ENCODE data around the gene DERA.

Gene DERA

GRCh38 chr12:15956010-15956409, 44.9 kb downstream of the DERA start:
- no peak overlapping the region for H2AFZ ChIP-seq (ENCODE audit: low read length)
- no peaks in the 10 kb centered on the region for H3K27me3 ChIP-seq (ENCODE audit: control insufficient read depth in 3 of 3, insufficient read depth in 3 of 3, low read depth in 1 of 3, low read length in 3 of 3)
- WGBS, 2 donors (ENCODE audit: extremely low coverage in 2 of 2, insufficient read length in 2 of 2, insufficient replicate concordance in 1 of 2) = no CpG with 5 or more reads among the region's 1 CpG
- H3K23ac ChIP-seq (ENCODE audit: low read depth, low read length, poor library complexity) = no peak overlapping the region
- H3K27ac ChIP-seq (replicated peaks; ENCODE audit: low read length) = no peak overlapping the region
- no peak overlapping the region for H2BK15ac ChIP-seq (ENCODE audit: low read length)
- no peak overlapping the region for H3K4me2 ChIP-seq (ENCODE audit: insufficient read depth, low read length, poor library complexity, severe bottlenecking)
- no peaks in the 10 kb centered on the region for H3K79me1 ChIP-seq (ENCODE audit: low read depth, low read length)
- no peak overlapping the region for H3K9ac ChIP-seq (ENCODE audit: low read depth, low read length, poor library complexity)
- H3K4me3 ChIP-seq (ENCODE audit: low read length in 2 of 2) = no peak overlapping the region
- peaks cover 2 to 30% of the 10 kb centered on the region in 2 donors for H3K36me3 ChIP-seq (replicated peaks in 1 of 2; ENCODE audit: control insufficient read depth in 2 of 2, insufficient read depth in 2 of 2, low read length in 2 of 2)
- H3K14ac ChIP-seq (ENCODE audit: low read length) = no peak overlapping the region
- no peak overlapping the region for H2BK5ac ChIP-seq (ENCODE audit: low read length)
- H3K4me1 ChIP-seq (ENCODE audit: control insufficient read depth in 2 of 2, insufficient read depth in 1 of 2, low read depth in 1 of 2, low read length in 2 of 2) = no peaks in the 10 kb centered on the region
- H3K18ac ChIP-seq (ENCODE audit: low read length) = no peak overlapping the region
- peaks cover 0 to 2% of the 10 kb centered on the region in 2 donors for H3K9me3 ChIP-seq (replicated peaks in 1 of 2; ENCODE audit: control insufficient read depth in 2 of 2, insufficient read depth in 1 of 2, low read depth in 1 of 2, low read length in 2 of 2)
- H3K4ac ChIP-seq (ENCODE audit: low read length) = no peak overlapping the region
- DNase-seq (ENCODE audit: low spot score) = no peak
- H4K8ac ChIP-seq (ENCODE audit: low read depth, low read length) = no peak overlapping the region
- H2BK12ac ChIP-seq (ENCODE audit: low read length) = no peak overlapping the region
- H4K91ac ChIP-seq (ENCODE audit: low read depth, low read length, poor library complexity) = no peak overlapping the region
- H2BK120ac ChIP-seq (ENCODE audit: low read depth, low read length) = no peak overlapping the region
- H2AK5ac ChIP-seq (ENCODE audit: low read depth, low read length) = no peak overlapping the region

GRCh38 chr12:15956413-15957185, 45.5 kb downstream of the DERA start:
- no peak overlapping the region for H3K4ac ChIP-seq (ENCODE audit: low read length)
- H3K79me1 ChIP-seq (ENCODE audit: low read depth, low read length) = no peaks in the 10 kb centered on the region
- H4K91ac ChIP-seq (ENCODE audit: low read depth, low read length, poor library complexity) = no peak overlapping the region
- no peak overlapping the region for H2AFZ ChIP-seq (ENCODE audit: low read length)
- H3K23ac ChIP-seq (ENCODE audit: low read depth, low read length, poor library complexity) = no peak overlapping the region
- H2AK5ac ChIP-seq (ENCODE audit: low read depth, low read length) = no peak overlapping the region
- no peak overlapping the region for H3K4me3 ChIP-seq (ENCODE audit: low read length in 2 of 2)
- H2BK12ac ChIP-seq (ENCODE audit: low read length) = no peak overlapping the region
- H3K9ac ChIP-seq (ENCODE audit: low read depth, low read length, poor library complexity) = no peak overlapping the region
- H3K36me3 ChIP-seq (replicated peaks in 1 of 2; ENCODE audit: control insufficient read depth in 2 of 2, insufficient read depth in 2 of 2, low read length in 2 of 2) = peaks cover 2 to 36% of the 10 kb centered on the region in 2 donors
- H2BK5ac ChIP-seq (ENCODE audit: low read length) = no peak overlapping the region
- no peak overlapping the region for H2BK120ac ChIP-seq (ENCODE audit: low read depth, low read length)
- H3K4me2 ChIP-seq (ENCODE audit: insufficient read depth, low read length, poor library complexity, severe bottlenecking) = no peak overlapping the region
- no peaks in the 10 kb centered on the region for H3K27me3 ChIP-seq (ENCODE audit: control insufficient read depth in 3 of 3, insufficient read depth in 3 of 3, low read depth in 1 of 3, low read length in 3 of 3)
- no peak for DNase-seq (ENCODE audit: low spot score)
- no peak overlapping the region for H3K14ac ChIP-seq (ENCODE audit: low read length)
- no peaks in the 10 kb centered on the region for H3K4me1 ChIP-seq (ENCODE audit: control insufficient read depth in 2 of 2, insufficient read depth in 1 of 2, low read depth in 1 of 2, low read length in 2 of 2)
- H2BK15ac ChIP-seq (ENCODE audit: low read length) = no peak overlapping the region
- H3K27ac ChIP-seq (replicated peaks; ENCODE audit: low read length) = no peak overlapping the region
- peaks cover 0 to 2% of the 10 kb centered on the region in 2 donors for H3K9me3 ChIP-seq (replicated peaks in 1 of 2; ENCODE audit: control insufficient read depth in 2 of 2, insufficient read depth in 1 of 2, low read depth in 1 of 2, low read length in 2 of 2)
- no peak overlapping the region for H3K18ac ChIP-seq (ENCODE audit: low read length)
- no CpG with 5 or more reads among the region's 9 CpGs for WGBS, 2 donors (ENCODE audit: extremely low coverage in 2 of 2, insufficient read length in 2 of 2, insufficient replicate concordance in 1 of 2)
- no peak overlapping the region for H4K8ac ChIP-seq (ENCODE audit: low read depth, low read length)

GRCh38 chr12:15962760-15963159, 51.6 kb downstream of the DERA start:
- Histone ChIP-seq H3K4ac (ENCODE audit: low read length) (no peak overlapping the region), H2BK12ac (ENCODE audit: low read length) (no peak overlapping the region), H3K4me3 (ENCODE audit: low read length in 2 of 2) (no peak overlapping the region), H4K91ac (ENCODE audit: low read depth, low read length, poor library complexity) (no peak overlapping the region), H3K4me1 (ENCODE audit: control insufficient read depth in 2 of 2, insufficient read depth in 1 of 2, low read depth in 1 of 2, low read length in 2 of 2) (no peaks in the 10 kb centered on the region), H2AFZ (ENCODE audit: low read length) (no peak overlapping the region), H2BK15ac (ENCODE audit: low read length) (no peak overlapping the region), H2AK5ac (ENCODE audit: low read depth, low read length) (no peak overlapping the region), H3K23ac (ENCODE audit: low read depth, low read length, poor library complexity) (no peak overlapping the region), H4K8ac (ENCODE audit: low read depth, low read length) (no peak overlapping the region), H3K18ac (ENCODE audit: low read length) (no peak overlapping the region), H3K9ac (ENCODE audit: low read depth, low read length, poor library complexity) (no peak overlapping the region), H3K79me1 (ENCODE audit: low read depth, low read length) (no peaks in the 10 kb centered on the region), H2BK5ac (ENCODE audit: low read length) (no peak overlapping the region), H3K27ac (replicated peaks; ENCODE audit: low read length) (no peak overlapping the region), H3K27me3 (ENCODE audit: control insufficient read depth in 3 of 3, insufficient read depth in 3 of 3, low read depth in 1 of 3, low read length in 3 of 3) (no peaks in the 10 kb centered on the region), H2BK120ac (ENCODE audit: low read depth, low read length) (no peak overlapping the region), H3K4me2 (ENCODE audit: insufficient read depth, low read length, poor library complexity, severe bottlenecking) (no peak overlapping the region), H3K9me3 (replicated peaks in 1 of 2; ENCODE audit: control insufficient read depth in 2 of 2, insufficient read depth in 1 of 2, low read depth in 1 of 2, low read length in 2 of 2) (no peaks in the 10 kb centered on the region), H3K14ac (ENCODE audit: low read length) (no peak overlapping the region), H3K36me3 (replicated peaks in 1 of 2; ENCODE audit: control insufficient read depth in 2 of 2, insufficient read depth in 2 of 2, low read length in 2 of 2) (peaks cover 11 to 85% of the 10 kb centered on the region in 2 donors)
- DNase-seq (ENCODE audit: low spot score) = no peak
- no CpG with 5 or more reads among the region's 4 CpGs for WGBS, 2 donors (ENCODE audit: extremely low coverage in 2 of 2, insufficient read length in 2 of 2, insufficient replicate concordance in 1 of 2)

- Histone ChIP-seq H3K4me2 (ENCODE audit: insufficient read depth, low read length, poor library complexity, severe bottlenecking) (no peak overlapping the region), H2BK5ac (ENCODE audit: low read length) (no peak overlapping the region), H3K27ac (replicated peaks; ENCODE audit: low read length) (no peak overlapping the region), H3K4me3 (ENCODE audit: low read length in 2 of 2) (no peak overlapping the region), H3K18ac (ENCODE audit: low read length) (no peak overlapping the region), H2AFZ (ENCODE audit: low read length) (no peak overlapping the region), H3K14ac (ENCODE audit: low read length) (no peak overlapping the region), H3K4ac (ENCODE audit: low read length) (no peak overlapping the region), H3K27me3 (ENCODE audit: control insufficient read depth in 3 of 3, insufficient read depth in 3 of 3, low read depth in 1 of 3, low read length in 3 of 3) (no peaks in the 10 kb centered on the region), H3K4me1 (ENCODE audit: control insufficient read depth in 2 of 2, insufficient read depth in 1 of 2, low read depth in 1 of 2, low read length in 2 of 2) (no peaks in the 10 kb centered on the region), H3K79me1 (ENCODE audit: low read depth, low read length) (no peaks in the 10 kb centered on the region), H3K23ac (ENCODE audit: low read depth, low read length, poor library complexity) (no peak overlapping the region), H4K8ac (ENCODE audit: low read depth, low read length) (no peak overlapping the region), H2BK12ac (ENCODE audit: low read length) (no peak overlapping the region), H3K9ac (ENCODE audit: low read depth, low read length, poor library complexity) (no peak overlapping the region), H2BK120ac (ENCODE audit: low read depth, low read length) (no peak overlapping the region), H2BK15ac (ENCODE audit: low read length) (no peak overlapping the region), H2AK5ac (ENCODE audit: low read depth, low read length) (no peak overlapping the region), H4K91ac (ENCODE audit: low read depth, low read length, poor library complexity) (no peak overlapping the region), H3K36me3 (replicated peaks in 1 of 2; ENCODE audit: control insufficient read depth in 2 of 2, insufficient read depth in 2 of 2, low read length in 2 of 2) (peaks cover 11 to 87% of the 10 kb centered on the region in 2 donors), H3K9me3 (replicated peaks in 1 of 2; ENCODE audit: control insufficient read depth in 2 of 2, insufficient read depth in 1 of 2, low read depth in 1 of 2, low read length in 2 of 2) (no peaks in the 10 kb centered on the region)
- DNase-seq (ENCODE audit: low spot score) = no peak
- no CpG with 5 or more reads among the region's 1 CpG for WGBS, 2 donors (ENCODE audit: extremely low coverage in 2 of 2, insufficient read length in 2 of 2, insufficient replicate concordance in 1 of 2)
Observed at GRCh38 chr12:15963271-15963670, 52.1 kb downstream of the DERA start.

Measured in neuronal stem cell (in vitro differentiated cells).